ENCODE data around the gene WNT3. TPM values are rescaled to one million over a fixed set of nuclear protein-coding genes. Genes with fewer than 3 reads are reported as not detected.

The WNT3 gene
- total and polyA plus RNA-seq, 10 of the 15 experiments (the other 5 are each of a cell fraction or from before 2014, with no cell fraction given) = 0.01 to 0.03 TPM; not detected in 8

- in situ Hi-C loops (cut with MboI) = no loop called here
- H3K4me1 ChIP-seq (ENCODE audit: control insufficient read depth, insufficient read depth, low read length) = no peaks in the 10 kb centered on the region
- ATAC-seq (no peak), DNase-seq (ENCODE audit: low read depth, low spot score) (no peak), FAIRE-seq (no peak)
- H3K27me3 ChIP-seq (replicated peaks in 1 of 2; ENCODE audit: control insufficient read depth in 2 of 2, insufficient read depth in 2 of 2, low read length in 1 of 2) = no peaks in the 10 kb centered on the region
- H3K9me3 ChIP-seq (replicated peaks; ENCODE audit: control insufficient read depth, insufficient read depth, low read length) = no peaks in the 10 kb centered on the region
- BruUV-seq (replicated peaks) = no TSS peak
- H3K4me2 ChIP-seq (ENCODE audit: control insufficient read depth, insufficient read depth) = no peak overlapping the region
- H4K20me1 ChIP-seq (ENCODE audit: control insufficient read depth, insufficient read depth) = no peaks in the 10 kb centered on the region
- TF ChIP-seq CEBPZ (IDR thresholded peaks at IDR 0.05; ENCODE audit: low read depth, low read length) (no peak), CBX3 (IDR thresholded peaks at IDR 0.05; ENCODE audit: borderline replicate concordance, low read depth) (no peak), FOXK2 (IDR thresholded peaks at IDR 0.05) (no peak), CREB1 (IDR thresholded peaks at IDR 0.05; ENCODE audit: low read depth) (no peak), TARDBP (IDR thresholded peaks at IDR 0.05; ENCODE audit: borderline replicate concordance) (no peak), RBBP5 (conservative IDR thresholded peaks at IDR 0.05) (no peak), NFYA (IDR thresholded peaks at IDR 0.05; ENCODE audit: borderline replicate concordance, low read depth, low read length) (no peak), STAT1 (conservative IDR thresholded peaks at IDR 0.05) (no peak), ZSCAN29 (IDR thresholded peaks at IDR 0.05) (no peak), SRF (IDR thresholded peaks at IDR 0.05; ENCODE audit: low read depth in 2 of 2, low read length in 2 of 2) (no peak), GABPA (IDR thresholded peaks at IDR 0.05; ENCODE audit: low read depth) (no peak), ETV6 (conservative IDR thresholded peaks at IDR 0.05 in 1 of 2, IDR thresholded peaks at IDR 0.05 in 1 of 2; ENCODE audit: borderline replicate concordance in 1 of 2, low read depth in 1 of 2) (no peak), ZNF24 (IDR thresholded peaks at IDR 0.05) (no peak), EGR1 (IDR thresholded peaks at IDR 0.05; ENCODE audit: borderline replicate concordance in 1 of 2, low read depth in 2 of 2, low read length in 2 of 2) (no peak), RAD51 (IDR thresholded peaks at IDR 0.05) (no peak), MTA3 (IDR thresholded peaks at IDR 0.05; ENCODE audit: borderline replicate concordance, low read length) (no peak), ATF7 (IDR thresholded peaks at IDR 0.05; ENCODE audit: low read depth) (no peak)
- H3K79me2 ChIP-seq (ENCODE audit: control insufficient read depth, insufficient read depth, low read length) = no peaks in the 10 kb centered on the region
- SMC1A ChIA-PET (ENCODE audit: uncharacterized antibody, unreplicated experiment) = interaction anchor here (1.4 kb wide), 1 partner anchor 9 kb away, joined by 5 read pairs; no protein-coding TSS in a partner anchor
- no peaks in the 10 kb centered on the region for H3K36me3 ChIP-seq (ENCODE audit: control insufficient read depth in 2 of 2, insufficient read depth in 2 of 2, low read length in 1 of 2)
- POLR2A ChIA-PET = no interaction called here
- no peak overlapping the region for H3K27ac ChIP-seq (ENCODE audit: control insufficient read depth, insufficient read depth)
- no peak overlapping the region for H3K4me3 ChIP-seq
- no peak overlapping the region for H2AFZ ChIP-seq (ENCODE audit: control insufficient read depth, low read depth, low read length)
- 100% methylated on average over 1 of the region's 1 CpG for WGBS (ENCODE audit: insufficient coverage, insufficient replicate concordance, low lambda C conversion rate, missing lambda C conversion rate)
- no peak overlapping the region for H3K9ac ChIP-seq (ENCODE audit: control insufficient read depth, insufficient read depth, low read length)
- CTCF ChIA-PET = interaction anchor here (0.6 kb wide), 1 partner anchor 22 kb away, joined by 3 read pairs; no protein-coding TSS in a partner anchor
- intact Hi-C loops (cut with micrococcal nuclease; ENCODE audit: unreplicated experiment) = no loop called here
- RAD21 ChIA-PET (ENCODE audit: unreplicated experiment) = no interaction called here
These were observed 74.1 kb downstream of the WNT3 start for GRCh38 chr17:46744441-46744840.

Data from GM12878 (cell line).